ENCODE measurements around the gene RHO. TPM values are rescaled to one million over a fixed set of nuclear protein-coding genes. Genes with fewer than 3 reads are reported as not detected.

Gene RHO
- total RNA-seq, 1 experiment from 2014 or later = not detected

- POLR2A ChIA-PET (ENCODE audit: unreplicated experiment) = no interaction called here
- H3F3A ChIP-seq (ENCODE audit: low read length, unreplicated experiment) = no peaks in the 10 kb centered on the region
- H3K4me2 ChIP-seq (ENCODE audit: low read length) = no peak overlapping the region
- no peak overlapping the region for H3K9ac ChIP-seq (ENCODE audit: low read length)
- no peaks in the 10 kb centered on the region for H3K79me2 ChIP-seq (ENCODE audit: low read length)
- no peaks in the 10 kb centered on the region for H3K4me1 ChIP-seq (ENCODE audit: insufficient read depth, low read length)
- intact Hi-C loops (cut with micrococcal nuclease) = no loop called here
- no peaks in the 10 kb centered on the region for H3K36me3 ChIP-seq (ENCODE audit: low read depth, low read length)
- H3K9me3 ChIP-seq (ENCODE audit: low read length) = no peaks in the 10 kb centered on the region
- TF ChIP-seq EZH2phosphoT487 (IDR thresholded peaks at IDR 0.05; ENCODE audit: borderline replicate concordance, low read length) (no peak), EZH2 (IDR thresholded peaks at IDR 0.05; ENCODE audit: low read length, unreplicated experiment) (no peak), CTCF (conservative IDR thresholded peaks at IDR 0.05; ENCODE audit: low read depth, low read length) (no peak)
- no TSS peak for BruUV-seq (replicated peaks)
- H3K9me2 ChIP-seq (replicated peaks; ENCODE audit: low read length) = no peaks in the 10 kb centered on the region
- no peak for DNase-seq
- no peak for ATAC-seq
- H3K4me3 ChIP-seq (ENCODE audit: low read length) = no peak overlapping the region
- no peak overlapping the region for H2AFZ ChIP-seq (ENCODE audit: low read length)
- H3K27me3 ChIP-seq (ENCODE audit: low read length) = no peaks in the 10 kb centered on the region
- no peak overlapping the region for H3K27ac ChIP-seq (ENCODE audit: low read length)
- no peaks in the 10 kb centered on the region for H4K20me1 ChIP-seq (ENCODE audit: low read length)
- CTCF ChIA-PET = no interaction called here
These were observed 27.9 kb downstream of the RHO start for GRCh38 chr3:129556358-129556695.

GRCh38 chr3:129556890-129557547 lies 28.6 kb downstream of the RHO start:
- no TSS peak for BruUV-seq (replicated peaks)
- Histone ChIP-seq H3K4me2 (ENCODE audit: low read length) (no peak overlapping the region), H2AFZ (ENCODE audit: low read length) (no peak overlapping the region), H3K27ac (ENCODE audit: low read length) (no peak overlapping the region), H3K4me3 (ENCODE audit: low read length) (no peak overlapping the region), H3K9me2 (replicated peaks; ENCODE audit: low read length) (no peaks in the 10 kb centered on the region), H3K4me1 (ENCODE audit: insufficient read depth, low read length) (no peaks in the 10 kb centered on the region), H3F3A (ENCODE audit: low read length, unreplicated experiment) (no peaks in the 10 kb centered on the region), H3K9ac (ENCODE audit: low read length) (no peak overlapping the region), H3K36me3 (ENCODE audit: low read depth, low read length) (no peaks in the 10 kb centered on the region), H3K9me3 (ENCODE audit: low read length) (no peaks in the 10 kb centered on the region), H4K20me1 (ENCODE audit: low read length) (no peaks in the 10 kb centered on the region), H3K79me2 (ENCODE audit: low read length) (no peaks in the 10 kb centered on the region), H3K27me3 (ENCODE audit: low read length) (no peaks in the 10 kb centered on the region)
- DNase-seq (no peak), ATAC-seq (no peak)
- TF ChIP-seq EZH2 (IDR thresholded peaks at IDR 0.05; ENCODE audit: low read length, unreplicated experiment) = no peak
- TF ChIP-seq EZH2phosphoT487 (IDR thresholded peaks at IDR 0.05; ENCODE audit: borderline replicate concordance, low read length) = no peak
- no peak for TF ChIP-seq CTCF (conservative IDR thresholded peaks at IDR 0.05; ENCODE audit: low read depth, low read length)
- intact Hi-C loops (cut with micrococcal nuclease) = no loop called here
- CTCF ChIA-PET = no interaction called here
- POLR2A ChIA-PET (ENCODE audit: unreplicated experiment) = no interaction called here

- no peak for ATAC-seq
- DNase-seq = no peak
- no peak overlapping the region for H3K9ac ChIP-seq (ENCODE audit: low read length)
- no peak overlapping the region for H2AFZ ChIP-seq (ENCODE audit: low read length)
- H3K36me3 ChIP-seq (ENCODE audit: low read depth, low read length) = no peaks in the 10 kb centered on the region
- H3K27ac ChIP-seq (ENCODE audit: low read length) = no peak overlapping the region
- H3F3A ChIP-seq (ENCODE audit: low read length, unreplicated experiment) = no peaks in the 10 kb centered on the region
- H3K79me2 ChIP-seq (ENCODE audit: low read length) = no peaks in the 10 kb centered on the region
- H3K4me1 ChIP-seq (ENCODE audit: insufficient read depth, low read length) = no peaks in the 10 kb centered on the region
- no peaks in the 10 kb centered on the region for H3K9me3 ChIP-seq (ENCODE audit: low read length)
- intact Hi-C loops (cut with micrococcal nuclease) = no loop called here
- BruUV-seq (replicated peaks) = no TSS peak
- H3K9me2 ChIP-seq (replicated peaks; ENCODE audit: low read length) = no peaks in the 10 kb centered on the region
- TF ChIP-seq EZH2phosphoT487 (IDR thresholded peaks at IDR 0.05; ENCODE audit: borderline replicate concordance, low read length) (no peak), CTCF (conservative IDR thresholded peaks at IDR 0.05; ENCODE audit: low read depth, low read length) (no peak)
- no peak overlapping the region for H3K4me3 ChIP-seq (ENCODE audit: low read length)
- CTCF ChIA-PET = no interaction called here
- no peaks in the 10 kb centered on the region for H4K20me1 ChIP-seq (ENCODE audit: low read length)
- H3K27me3 ChIP-seq (ENCODE audit: low read length) = no peaks in the 10 kb centered on the region
- no peak overlapping the region for H3K4me2 ChIP-seq (ENCODE audit: low read length)
- POLR2A ChIA-PET (ENCODE audit: unreplicated experiment) = no interaction called here
These were observed 29.1 kb downstream of the RHO start for GRCh38 chr3:129557548-129557894.

Data from PC-3 (cell line).